Measurements from ENCODE around the gene MAPKAPK2. TPM values are rescaled to one million over a fixed set of nuclear protein-coding genes. Genes with fewer than 3 reads are reported as not detected.

The MAPKAPK2 gene
- total RNA-seq, 4 donors from 2014 or later: 45.0 to 77.4 (median 55.5) TPM

- ATAC-seq: peak; percentile 77
- TF ChIP-seq POLR2AphosphoS5 (IDR thresholded peaks at IDR 0.05): no peak
- no peak for TF ChIP-seq POLR2A (IDR thresholded peaks at IDR 0.05)
- no peak for TF ChIP-seq EP300 (IDR thresholded peaks at IDR 0.05)
- no peak for TF ChIP-seq CTCF (IDR thresholded peaks at IDR 0.05)
- Histone ChIP-seq H3K4me1 (no peaks in the 10 kb centered on the region), H3K36me3 (no peaks in the 10 kb centered on the region), H3K27me3 (peaks cover 1% of the 10 kb centered on the region), H3K9me3 (peaks cover 0 to 12% (median 0%) of the 10 kb centered on the region in 3 donors), H3K27ac (no peak overlapping the region), H3K4me3 (no peak overlapping the region)
- WGBS, 2 donors (ENCODE audit: low coverage in 1 of 2): 23% methylated on average over 6 of the region's 8 CpGs; no CpG with 5 or more reads in 1 of the 2 donors
Measured at GRCh38 chr1:206766251-206766856, 81.6 kb downstream of the MAPKAPK2 start.

- no peak for ATAC-seq
- 71 to 76% methylated on average over 5 to 9 of the region's 14 CpGs for WGBS, 2 donors (ENCODE audit: low coverage in 1 of 2)
- Histone ChIP-seq H3K4me1 (no peaks in the 10 kb centered on the region), H3K4me3 (no peak overlapping the region), H3K27ac (no peak overlapping the region), H3K27me3 (peaks cover 8% of the 10 kb centered on the region), H3K9me3 (peaks cover 0 to 8% (median 0%) of the 10 kb centered on the region in 3 donors), H3K36me3 (no peaks in the 10 kb centered on the region)
- no peak for TF ChIP-seq EP300 (IDR thresholded peaks at IDR 0.05)
Measured at GRCh38 chr1:206768472-206769303, 84.0 kb downstream of the MAPKAPK2 start.

- 86% methylated on average over 7 of the region's 7 CpGs; no CpG with 5 or more reads in 1 of the 2 donors for WGBS, 2 donors (ENCODE audit: low coverage in 1 of 2)
- Histone ChIP-seq H3K27ac (no peak overlapping the region), H3K4me3 (no peak overlapping the region), H3K9me3 (peaks cover 0 to 1% (median 0%) of the 10 kb centered on the region in 3 donors), H3K27me3 (peaks cover 14% of the 10 kb centered on the region), H3K36me3 (no peaks in the 10 kb centered on the region), H3K4me1 (no peaks in the 10 kb centered on the region)
- TF ChIP-seq EP300 (IDR thresholded peaks at IDR 0.05) (no peak), POLR2AphosphoS5 (IDR thresholded peaks at IDR 0.05) (no peak), POLR2A (IDR thresholded peaks at IDR 0.05) (no peak), CTCF (IDR thresholded peaks at IDR 0.05) (no peak)
- no peak for ATAC-seq
Measured at GRCh38 chr1:206769304-206769731, 84.6 kb downstream of the MAPKAPK2 start.

- no peaks in the 10 kb centered on the region for H3K4me1 ChIP-seq
- TF ChIP-seq POLR2AphosphoS5 (IDR thresholded peaks at IDR 0.05) (peak; percentile 30), POLR2A (IDR thresholded peaks at IDR 0.05) (peak; percentile 22 to 36), EP300 (IDR thresholded peaks at IDR 0.05) (no peak), CTCF (IDR thresholded peaks at IDR 0.05) (no peak)
- no peaks in the 10 kb centered on the region for H3K36me3 ChIP-seq
- peak; percentile 17 for ATAC-seq
- H3K4me3 ChIP-seq: peak within 1 kb of the TSS in 1 of 2 donors; percentile 29
- H3K9me3 ChIP-seq: no peaks in the 10 kb centered on the region
- H3K27ac ChIP-seq: peak within 1 kb of the TSS in 1 of 4 donors; percentile 49
- WGBS, 2 donors (ENCODE audit: low coverage in 1 of 2): 58 to 71% methylated on average over 5 to 8 of the region's 9 CpGs
- peaks cover 21% of the 10 kb centered on the region for H3K27me3 ChIP-seq
Measured at GRCh38 chr1:206770531-206771337, 86.0 kb downstream of the MAPKAPK2 start, which contains the start of gene IL19. Gene IL19, plus strand, starts transcription at chr1:206770773. Its CDS starts 65,890 bp downstream, at chr1:206836663.

- peak overlapping the region in 1 of 2 donors; percentile 16 for H3K4me3 ChIP-seq
Measured at GRCh38 chr1:206771338-206771692, 86.6 kb downstream of the MAPKAPK2 start.

More at GRCh38 chr1:206771338-206771692, 86.6 kb downstream of the MAPKAPK2 start:
- 48 to 68% methylated on average over 4 of the region's 4 CpGs for WGBS, 2 donors (ENCODE audit: low coverage in 1 of 2)
- no peak for TF ChIP-seq CTCF (IDR thresholded peaks at IDR 0.05)
- TF ChIP-seq POLR2A (IDR thresholded peaks at IDR 0.05): no peak
- no peak for TF ChIP-seq EP300 (IDR thresholded peaks at IDR 0.05)
- TF ChIP-seq POLR2AphosphoS5 (IDR thresholded peaks at IDR 0.05): no peak
- no peak for ATAC-seq
- Histone ChIP-seq H3K27ac (peak overlapping the region in 1 of 4 donors; percentile 8), H3K9me3 (no peaks in the 10 kb centered on the region), H3K4me1 (no peaks in the 10 kb centered on the region), H3K36me3 (no peaks in the 10 kb centered on the region), H3K27me3 (peaks cover 21% of the 10 kb centered on the region)
